HEK293 (cell line): ENCODE results near the gene RSPRY1.

ENCODE experiments used
- CTCF ChIP-seq: fragments of 450-650 bp; formaldehyde crosslinking; IDR thresholded peaks from 2 replicates; pipeline ENCODE4 v1.5.1; 2016; ENCODE audit warnings: missing biosample characterization, missing genetic modification characterization
- KLF9 ChIP-seq: fragments of 450-650 bp; formaldehyde crosslinking; IDR thresholded peaks from 2 replicates; pipeline ENCODE4 v1.5.1; 2016; ENCODE audit warnings: missing biosample characterization, missing genetic modification characterization, low read depth
- MYNN ChIP-seq: fragments of 450-650 bp; formaldehyde crosslinking; IDR thresholded peaks from 2 replicates; pipeline ENCODE4 v1.5.1; 2016; ENCODE audit warnings: missing biosample characterization, missing genetic modification characterization, borderline replicate concordance
- REST ChIP-seq: fragments of 450-650 bp; formaldehyde crosslinking; IDR thresholded peaks from 2 replicates; pipeline ENCODE4 v1.5.1; 2016; ENCODE audit warnings: missing biosample characterization, missing genetic modification characterization
- SALL2 ChIP-seq: fragments of 450-650 bp; formaldehyde crosslinking; IDR thresholded peaks from 2 replicates; pipeline ENCODE4 v1.5.0; 2017; ENCODE audit warnings: missing biosample characterization, mild to moderate bottlenecking, missing genetic modification characterization, borderline replicate concordance
- ZBTB17 ChIP-seq: fragments of 450-650 bp; formaldehyde crosslinking; IDR thresholded peaks from 2 replicates; pipeline ENCODE4 v1.5.1; 2016; ENCODE audit warnings: missing biosample characterization, missing genetic modification characterization
- ZNF114 ChIP-seq: fragments of 450-650 bp; formaldehyde crosslinking; IDR thresholded peaks from 2 replicates; pipeline ENCODE4 v1.5.0; 2017; ENCODE audit warnings: missing biosample characterization, missing genetic modification characterization
- ZNF221 ChIP-seq: fragments of 450-650 bp; formaldehyde crosslinking; IDR thresholded peaks from 2 replicates; pipeline ENCODE4 v1.5.1; 2017; ENCODE audit warnings: missing biosample characterization, missing genetic modification characterization, borderline replicate concordance
- ZNF302 ChIP-seq: fragments of 450-650 bp; formaldehyde crosslinking; IDR thresholded peaks from 2 replicates; pipeline ENCODE4 v1.5.1; 2016; ENCODE audit warnings: missing biosample characterization, missing genetic modification characterization, low read depth
- ZNF423 ChIP-seq: fragments of 450-650 bp; formaldehyde crosslinking; IDR thresholded peaks from 2 replicates; pipeline ENCODE4 v1.5.1; 2016; ENCODE audit warnings: missing biosample characterization, missing genetic modification characterization

DNA sequence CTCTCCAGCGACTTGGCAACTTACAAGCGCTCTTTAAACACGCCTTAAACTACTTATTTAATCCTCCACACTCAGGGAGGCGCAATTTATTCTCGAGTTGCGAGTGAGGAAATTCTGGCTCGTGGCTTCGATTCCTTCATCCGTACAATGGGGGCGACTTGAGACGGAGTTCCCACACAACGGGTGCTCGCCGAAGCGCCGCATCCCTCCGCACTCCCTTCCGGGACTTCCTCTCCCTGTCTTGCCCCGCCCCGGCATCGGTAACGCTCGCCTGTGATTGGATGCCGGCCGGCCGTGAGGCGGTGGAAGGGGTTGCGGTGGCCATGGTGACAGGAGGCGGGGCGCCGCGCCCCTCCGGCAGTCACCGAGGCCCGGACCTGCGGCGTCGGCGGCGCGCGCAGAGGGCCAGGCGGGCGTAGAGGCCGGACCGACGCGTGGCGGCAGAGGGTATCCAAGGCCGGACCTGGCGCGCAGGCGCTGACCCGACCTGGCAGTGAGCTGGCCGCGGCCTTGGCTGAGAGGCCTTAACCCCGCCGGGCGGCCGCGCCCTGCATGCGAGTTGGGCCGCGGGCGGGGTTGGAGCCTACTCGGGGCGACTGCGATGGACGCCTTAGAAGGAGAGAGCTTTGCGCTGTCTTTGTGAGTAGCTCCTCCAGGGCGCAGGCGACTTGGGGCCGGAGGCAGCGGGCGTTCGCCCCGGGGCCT, 58.8 kb downstream of the RSPRY1 start, which contains the start of gene ARL2BP:
- TF ChIP-seq ZBTB17 (tag by site-specific recombination) = peak; percentile 78
- no peak for TF ChIP-seq REST (tag by site-specific recombination)
- peak; percentile 84 for TF ChIP-seq CTCF
- TF ChIP-seq SALL2 (tag by site-specific recombination) = no peak
- TF ChIP-seq ZNF114 (tag by site-specific recombination) = no peak
- TF ChIP-seq ZNF302 (tag by site-specific recombination) = no peak
- TF ChIP-seq ZNF221 (tag by site-specific recombination) = no peak
- TF ChIP-seq KLF9 (tag by site-specific recombination) = peak; percentile 64
- no peak for TF ChIP-seq ZNF423
- no peak for TF ChIP-seq MYNN (tag by site-specific recombination)
